22Rv1 (cell line): ENCODE measurements around the gene IMPA2.

Source experiments
- CTCF ChIP-seq: fragments of 450-650 bp; IDR thresholded peaks from 2 replicates; pipeline ENCODE4 v1.5.1; 2017; ENCODE audit warnings: mild to moderate bottlenecking
- ZFX ChIP-seq: fragments of 450-650 bp; IDR thresholded peaks from 2 replicates; pipeline ENCODE4 v1.6.1; 2017; ENCODE audit warnings: antibody characterized with exemption, borderline replicate concordance

DNA sequence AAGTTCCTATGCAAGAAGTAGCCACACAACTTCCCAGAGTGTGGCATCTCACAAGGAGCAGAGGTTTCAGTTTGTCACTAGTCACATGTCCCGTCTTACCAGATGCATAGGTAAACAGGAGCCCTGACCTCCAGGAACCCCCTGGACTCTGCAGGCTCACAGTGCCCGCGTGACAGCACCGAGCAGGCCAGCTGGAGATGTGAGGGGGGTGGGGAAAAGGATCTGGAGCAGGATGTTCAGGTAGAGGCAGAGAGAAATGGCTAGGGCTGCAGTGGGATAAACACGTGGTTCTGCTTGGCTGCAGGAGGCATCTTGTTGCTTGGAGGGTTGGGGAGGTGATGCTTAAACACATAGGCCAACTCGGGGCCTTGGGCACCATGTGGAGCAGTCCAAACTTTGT lies 54.2 kb downstream of the IMPA2 start:
- TF ChIP-seq CTCF: no peak
- TF ChIP-seq ZFX: no peak
